Aorta (tissue), 5 donors: Measurements from ENCODE around the gene PPARG. TPM values are rescaled to one million over a fixed set of nuclear protein-coding genes. Genes with fewer than 3 reads are reported as not detected.

ENCODE experiments used
- ATAC-seq: fragments of 200-7000 bp; cut with Tn5 transposase; one replicate; pipeline ENCODE4 v1.9.1; 2022; ENCODE audit warnings: moderate library complexity; ENCODE audit not compliant: low FRiP score
- DNase-seq, 2 donors: peaks; one replicate each; pipeline ENCODE4 v3.0.0-alpha.2; 2020
- H3K27ac ChIP-seq, 2 donors: one replicate each; pipeline ENCODE4 v1.5.1; 2013; ENCODE audit warnings: low read length in 2 of 2, mild to moderate bottlenecking in 2 of 2, moderate library complexity in 2 of 2, control low read depth in 1 of 2, inconsistent platforms in 1 of 2, low read depth in 1 of 2
- H3K27me3 ChIP-seq, 2 donors: one replicate each; pipeline ENCODE4 v1.6.1; 2013; ENCODE audit warnings: control low read depth in 1 of 2, low read length in 1 of 2, mild to moderate bottlenecking in 1 of 2, moderate library complexity in 1 of 2; ENCODE audit not compliant: insufficient read depth in 2 of 2, control insufficient read depth in 1 of 2
- H3K36me3 ChIP-seq, 2 donors: one replicate each; pipeline ENCODE4 v1.6.1; 2013; ENCODE audit warnings: control low read depth in 1 of 2, low read length in 1 of 2, mild to moderate bottlenecking in 1 of 2; ENCODE audit not compliant: insufficient read depth in 2 of 2, control insufficient read depth in 1 of 2
- H3K4me1 ChIP-seq, 2 donors: one replicate each; pipeline ENCODE4 v1.6.1; 2013; ENCODE audit warnings: low read length in 2 of 2, control low read depth in 1 of 2, mild to moderate bottlenecking in 1 of 2, moderate library complexity in 1 of 2; ENCODE audit not compliant: insufficient read depth in 2 of 2, control insufficient read depth in 1 of 2
- H3K4me3 ChIP-seq, 2 donors: one replicate each; pipeline ENCODE4 v1.5.1; 2013; ENCODE audit warnings: low read length in 2 of 2, control low read depth in 1 of 2, mild to moderate bottlenecking in 1 of 2
- H3K9me3 ChIP-seq: one replicate; pipeline ENCODE4 v1.6.1; 2013; ENCODE audit warnings: mild to moderate bottlenecking, low read length; ENCODE audit not compliant: control insufficient read depth
- WGBS, 2 donors: extraction: QIAGEN DNeasy Blood & Tissue Kit; methylation state at CpG; one replicate each; pipeline ENCODE4 v1.1.7; 2013; 5-methylcytosine and 5-hydroxymethylcytosine counted together
- intact Hi-C, 2 donors: fragments of 100-400 bp; cut with DNase I; formaldehyde crosslinking; loops; one replicate each; pipeline versions ENCODE4 v1.14.2 to v1.15.0; 2022
- polyA plus RNA-seq, 2 donors: library from polyadenylated mRNA; stranded (reverse); fragments of 200-250 nt; gene quantifications; one replicate each; pipeline ENCODE4 v1.2.3, GENCODE V29; 2013
- total RNA-seq, 2 donors: library from RNA; stranded (reverse); fragmentation: NEBNext Ultra II Directional; extraction: Animal tissue kit (Norgen Biotek cat#: 25700); gene quantifications; one replicate each; pipeline ENCODE4 v1.2.1, GENCODE V29; 2021
- donor health status: healthy with polysubstance abuse.
- donor health status: Bipolar disorder and iron deficiency.
- donor health status: DM: no; HTN: no; CAD: no.
- donor health status: DM: no; HTN: no; CAD: no.
- donor health status: DM: yes; HTN: yes; CAD: no.

The PPARG gene
- total and polyA plus RNA-seq, 4 donors: 5.1 to 21.0 (median 17.5) TPM

DNA sequence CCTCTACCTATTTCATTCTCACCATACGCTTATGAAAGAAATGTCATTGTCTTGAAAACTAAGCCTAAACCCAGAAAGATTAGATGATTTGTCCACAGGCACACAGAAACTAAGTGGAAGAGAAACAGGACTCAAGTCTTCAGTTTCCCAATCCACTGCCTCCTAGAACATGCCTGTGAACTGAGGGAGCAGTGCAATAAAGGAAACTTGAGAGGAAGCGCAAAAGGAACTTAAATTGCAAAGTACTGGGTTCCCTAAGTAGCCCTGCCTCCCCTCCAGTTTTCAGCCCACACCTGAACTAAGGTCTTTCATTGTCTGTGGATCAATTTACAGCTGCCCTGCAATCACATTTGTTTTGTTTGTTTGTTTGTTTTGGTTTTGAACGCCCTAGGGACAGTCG is 138.7 kb downstream of the PPARG start:
- Histone ChIP-seq H3K27me3 (no peaks in the 10 kb centered on the region), H3K4me1 (no peaks in the 10 kb centered on the region), H3K36me3 (no peaks in the 10 kb centered on the region), H3K9me3 (no peaks in the 10 kb centered on the region), H3K4me3 (no peak overlapping the region), H3K27ac (no peak overlapping the region)
- WGBS, 2 donors: 77 to 81% methylated on average over 4 of the region's 4 CpGs
- ATAC-seq (no peak), DNase-seq (no peak)
- intact Hi-C loops: no loop called here

DNA sequence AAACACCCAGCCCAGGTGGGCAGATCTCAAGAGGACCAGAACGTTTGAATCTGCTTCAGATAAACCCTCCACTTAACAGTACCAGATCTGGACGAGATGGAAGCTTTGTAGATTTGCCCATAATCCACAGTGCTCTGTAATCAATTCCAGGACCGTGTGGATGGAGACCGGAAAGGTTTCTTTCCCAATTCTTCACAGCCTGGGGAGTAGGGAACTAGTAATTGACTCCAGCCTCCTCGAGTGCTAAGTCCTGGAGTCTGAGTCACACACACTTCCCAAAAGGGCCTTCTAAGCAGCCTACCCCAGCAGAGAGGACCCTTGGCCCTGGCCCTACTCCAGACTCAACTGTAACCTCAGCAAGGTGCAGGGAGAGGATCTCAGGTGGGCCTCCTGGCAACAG is 139.3 kb downstream of the PPARG start:
- no peak overlapping the region for H3K4me3 ChIP-seq
- DNase-seq: no peak
- ATAC-seq: no peak
- H3K27me3 ChIP-seq: no peaks in the 10 kb centered on the region
- WGBS, 2 donors: 77% methylated on average over 5 of the region's 5 CpGs
- no peak overlapping the region for H3K27ac ChIP-seq
- intact Hi-C loops: no loop called here
- no peaks in the 10 kb centered on the region for H3K9me3 ChIP-seq
- no peaks in the 10 kb centered on the region for H3K36me3 ChIP-seq
- no peaks in the 10 kb centered on the region for H3K4me1 ChIP-seq

DNA sequence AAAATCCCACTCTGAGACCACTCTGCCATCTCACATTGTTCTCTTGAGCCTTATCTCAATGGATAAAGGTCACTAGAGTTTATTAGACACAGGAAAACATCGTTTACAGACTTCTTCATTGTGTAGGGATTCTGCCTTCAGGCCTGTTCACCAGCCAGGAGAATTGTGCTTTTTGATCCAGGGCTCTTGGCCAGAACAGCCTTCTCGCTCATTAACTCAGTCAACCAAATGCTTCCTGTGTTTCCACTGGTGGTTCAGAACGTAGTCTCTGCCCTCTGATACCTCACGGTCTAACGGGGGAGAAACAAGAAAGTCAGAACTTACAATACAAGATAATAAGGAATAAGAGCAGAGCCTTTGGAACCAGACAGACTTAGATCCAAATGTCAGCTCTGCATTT is 141.2 kb downstream of the PPARG start:
- intact Hi-C loops: no loop called here
- no peaks in the 10 kb centered on the region for H3K36me3 ChIP-seq
- no peak for ATAC-seq
- no peaks in the 10 kb centered on the region for H3K9me3 ChIP-seq
- H3K27me3 ChIP-seq: no peaks in the 10 kb centered on the region
- no peak overlapping the region for H3K27ac ChIP-seq
- DNase-seq: no peak
- no peaks in the 10 kb centered on the region for H3K4me1 ChIP-seq
- no peak overlapping the region for H3K4me3 ChIP-seq
- 49 to 62% methylated on average over 5 of the region's 5 CpGs for WGBS, 2 donors

- Histone ChIP-seq H3K4me1 (no peaks in the 10 kb centered on the region), H3K36me3 (no peaks in the 10 kb centered on the region), H3K4me3 (no peak overlapping the region), H3K9me3 (no peaks in the 10 kb centered on the region), H3K27ac (no peak overlapping the region), H3K27me3 (no peaks in the 10 kb centered on the region)
- 87 to 92% methylated on average over 6 of the region's 6 CpGs for WGBS, 2 donors
- intact Hi-C loops: no loop called here
- DNase-seq (no peak), ATAC-seq (no peak)
Measured at GRCh38 chr3:12433823-12434222, 145.0 kb downstream of the PPARG start.

- no peak overlapping the region for H3K27ac ChIP-seq
- ATAC-seq (peak; percentile 49), DNase-seq (no peak)
- H3K9me3 ChIP-seq: no peaks in the 10 kb centered on the region
- WGBS, 2 donors: 34 to 50% methylated on average over 12 of the region's 12 CpGs
- H3K27me3 ChIP-seq: no peaks in the 10 kb centered on the region
- no peaks in the 10 kb centered on the region for H3K4me1 ChIP-seq
- intact Hi-C loops: no loop called here
- no peaks in the 10 kb centered on the region for H3K36me3 ChIP-seq
- H3K4me3 ChIP-seq: no peak overlapping the region
Measured at GRCh38 chr3:12436514-12437220, 147.8 kb downstream of the PPARG start.

DNA sequence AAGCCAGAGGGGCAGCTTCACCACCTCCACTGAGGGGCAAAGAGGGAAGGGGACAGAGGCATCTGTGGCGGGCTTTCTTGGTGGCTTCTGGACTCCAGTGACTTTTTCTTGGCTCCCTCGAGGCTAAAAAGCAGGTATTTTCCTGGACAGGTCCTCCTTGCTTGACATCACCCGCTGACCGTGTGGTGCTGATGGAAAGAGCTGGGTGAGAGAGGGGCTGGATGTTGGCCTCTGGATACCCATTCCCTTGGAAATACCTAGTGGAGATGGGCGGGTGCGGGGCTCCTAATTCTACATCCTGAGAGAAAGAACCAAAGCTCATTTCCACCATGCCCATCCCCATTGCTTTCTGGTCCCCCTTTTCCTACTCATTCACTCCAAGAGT is 148.3 kb downstream of the PPARG start:
- 88 to 91% methylated on average over 6 of the region's 6 CpGs for WGBS, 2 donors
- intact Hi-C loops: no loop called here
- no peak for DNase-seq
- no peaks in the 10 kb centered on the region for H3K27me3 ChIP-seq
- H3K4me1 ChIP-seq: no peaks in the 10 kb centered on the region
- no peak for ATAC-seq
- H3K27ac ChIP-seq: no peak overlapping the region
- H3K9me3 ChIP-seq: no peaks in the 10 kb centered on the region
- no peak overlapping the region for H3K4me3 ChIP-seq
- H3K36me3 ChIP-seq: no peaks in the 10 kb centered on the region

DNA sequence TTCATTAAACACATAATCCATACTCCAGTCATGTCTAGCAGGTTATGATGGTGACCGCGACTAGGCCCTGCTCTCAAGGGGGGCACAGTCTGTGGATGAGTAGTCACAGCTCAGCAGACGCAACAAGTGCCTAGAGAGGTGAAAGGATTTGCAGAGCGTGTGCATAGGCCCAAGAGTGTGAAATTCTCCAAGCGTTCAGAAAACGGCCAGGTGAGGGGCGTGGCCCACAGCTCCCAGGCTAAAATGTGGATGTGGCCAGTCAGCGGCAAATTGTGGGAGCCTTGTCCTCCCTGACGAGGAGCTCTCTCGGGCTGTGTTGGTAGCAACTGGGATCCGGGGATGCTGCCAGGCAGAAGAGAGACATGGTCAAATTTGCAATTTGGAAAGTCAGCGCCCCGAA is 149.0 kb downstream of the PPARG start:
- H3K27ac ChIP-seq: no peak overlapping the region

GRCh38 chr3:12438318-12438717 is 149.4 kb downstream of the PPARG start:
- WGBS, 2 donors: 93 to 95% methylated on average over 4 of the region's 4 CpGs
- no peak for ATAC-seq
- DNase-seq: no peak
- intact Hi-C loops: no loop called here
- Histone ChIP-seq H3K4me1 (no peaks in the 10 kb centered on the region), H3K4me3 (no peak overlapping the region), H3K27ac (no peak overlapping the region), H3K36me3 (no peaks in the 10 kb centered on the region), H3K9me3 (no peaks in the 10 kb centered on the region), H3K27me3 (no peaks in the 10 kb centered on the region)

More for the DNA sequence above, 149.0 kb downstream of the PPARG start:
- H3K4me1 ChIP-seq: no peaks in the 10 kb centered on the region
- DNase-seq: no peak
- intact Hi-C loops: no loop called here
- H3K9me3 ChIP-seq: no peaks in the 10 kb centered on the region
- no peaks in the 10 kb centered on the region for H3K36me3 ChIP-seq
- 94 to 95% methylated on average over 13 of the region's 13 CpGs for WGBS, 2 donors
- no peaks in the 10 kb centered on the region for H3K27me3 ChIP-seq
- ATAC-seq: no peak
- no peak overlapping the region for H3K4me3 ChIP-seq

- intact Hi-C loops: no loop called here
- H3K9me3 ChIP-seq: no peaks in the 10 kb centered on the region
- H3K4me3 ChIP-seq: no peak overlapping the region
- no peaks in the 10 kb centered on the region for H3K4me1 ChIP-seq
- no peaks in the 10 kb centered on the region for H3K36me3 ChIP-seq
- no peak overlapping the region for H3K27ac ChIP-seq
- H3K27me3 ChIP-seq: no peaks in the 10 kb centered on the region
- DNase-seq (no peak), ATAC-seq (no peak)
- WGBS, 2 donors: 77 to 81% methylated on average over 11 of the region's 11 CpGs
Measured at GRCh38 chr3:12439161-12439940, 150.5 kb downstream of the PPARG start.
